Posterior vena cava (tissue), 2 donors: ENCODE results near the gene BRSK1. TPM values are rescaled to one million over a fixed set of nuclear protein-coding genes. Genes with fewer than 3 reads are reported as not detected.

Experiments
- DNase-seq: peaks from one replicate; pipeline ENCODE4 v3.0.0-alpha.2; 2020; ENCODE audit warnings: low spot score
- intact Hi-C, 2 donors: fragments of 100-400 bp; cut with DNase I; formaldehyde crosslinking; loops; one replicate each; pipeline versions ENCODE4 v1.14.1 to v1.14.2; 2022 to 2023
- total RNA-seq, 2 donors: library from RNA; stranded (reverse); fragmentation: NEBNext Ultra II Directional; extraction: Animal tissue kit (Norgen Biotek cat#: 25700); gene quantifications; one replicate each; pipeline ENCODE4 v1.2.1, GENCODE V29; 2021
- donor health status: DM: yes; HTN: yes; CAD: no.
- donor health status: DM: yes; HTN: yes; CAD: no.

Gene BRSK1
- total RNA-seq, 2 donors from 2014 or later = 7.2 to 9.2 TPM

- intact Hi-C loops = no loop called here
- DNase-seq = no peak
Observed at GRCh38 chr19:55252760-55253663, 30.8 kb upstream of the BRSK1 start.

- intact Hi-C loops = no loop called here
- no peak for DNase-seq
Observed at GRCh38 chr19:55253842-55254624, 29.8 kb upstream of the BRSK1 start.

- no peak for DNase-seq
- intact Hi-C loops = no loop called here
Observed at GRCh38 chr19:55254625-55254977, 29.2 kb upstream of the BRSK1 start.

GRCh38 chr19:55255618-55256423 is 28.0 kb upstream of the BRSK1 start:
- DNase-seq = no peak
- intact Hi-C loops = no loop called here

GRCh38 chr19:55256562-55257460 is 27.0 kb upstream of the BRSK1 start:
- no peak for DNase-seq
- intact Hi-C loops = no loop called here

GRCh38 chr19:55257461-55258420 is 26.1 kb upstream of the BRSK1 start:
- intact Hi-C loops = no loop called here

GRCh38 chr19:55258476-55258827 is 25.3 kb upstream of the BRSK1 start:
- intact Hi-C loops = no loop called here
- DNase-seq = no peak

More at GRCh38 chr19:55257461-55258420, 26.1 kb upstream of the BRSK1 start:
- DNase-seq = peak; percentile 81

GRCh38 chr19:55258828-55259539 is 24.8 kb upstream of the BRSK1 start, which contains the start of gene PPP6R1:
Gene PPP6R1, minus strand, starts transcription at chr19:55259017. Its CDS starts 11,914 bp downstream, at chr19:55247103.
- intact Hi-C loops = no loop called here
- peak; percentile 99 for DNase-seq

- DNase-seq = no peak
- intact Hi-C loops = no loop called here
Observed at GRCh38 chr19:55259540-55260210, 24.1 kb upstream of the BRSK1 start.

GRCh38 chr19:55261671-55262126 is 22.1 kb upstream of the BRSK1 start:
- peak; percentile 71 for DNase-seq
- intact Hi-C loops = no loop called here

- intact Hi-C loops = no loop called here
- DNase-seq = no peak
Observed at GRCh38 chr19:55262359-55262758, 21.4 kb upstream of the BRSK1 start.

- intact Hi-C loops = no loop called here
- DNase-seq = no peak
Observed at GRCh38 chr19:55264531-55264930, 19.3 kb upstream of the BRSK1 start.

- intact Hi-C loops = no loop called here
- peak; percentile 69 for DNase-seq
Observed at GRCh38 chr19:55265173-55265572, 18.6 kb upstream of the BRSK1 start.

- DNase-seq = no peak
- intact Hi-C loops = no loop called here
Observed at GRCh38 chr19:55265723-55266386, 17.9 kb upstream of the BRSK1 start.

GRCh38 chr19:55266404-55266803 is 17.4 kb upstream of the BRSK1 start:
- DNase-seq = no peak
- intact Hi-C loops = no loop called here

- DNase-seq = no peak
- intact Hi-C loops = no loop called here
Observed at GRCh38 chr19:55266840-55267239, 17.0 kb upstream of the BRSK1 start.
